Lower lobe of right lung (tissue), 2 donors: ENCODE results near the gene SAP30BP. TPM values are rescaled to one million over a fixed set of nuclear protein-coding genes. Genes with fewer than 3 reads are reported as not detected.

ENCODE experiments used
- ATAC-seq, 2 donors: fragments of 200-7000 bp; cut with Tn5 transposase; one replicate each; pipeline ENCODE4 v1.9.1; 2020 to 2022; ENCODE audit warnings: mild to moderate bottlenecking in 2 of 2, moderate library complexity in 2 of 2
- DNase-seq: peaks from one replicate; pipeline ENCODE4 v3.0.0-alpha.2; 2020
- H3K27ac ChIP-seq: fragments of 200-600 bp; one replicate; pipeline ENCODE4 v1.8.0; 2022
- H3K27me3 ChIP-seq: fragments of 200-600 bp; one replicate; pipeline ENCODE4 v1.8.0; 2022; ENCODE audit warnings: low read depth
- H3K36me3 ChIP-seq: fragments of 200-600 bp; one replicate; pipeline ENCODE4 v1.8.0; 2022; ENCODE audit warnings: mild to moderate bottlenecking
- H3K4me1 ChIP-seq: fragments of 200-600 bp; one replicate; pipeline ENCODE4 v1.8.0; 2022
- H3K4me3 ChIP-seq: fragments of 200-600 bp; one replicate; pipeline ENCODE4 v1.8.0; 2022; ENCODE audit warnings: mild to moderate bottlenecking
- H3K9me3 ChIP-seq: fragments of 200-600 bp; one replicate; pipeline ENCODE4 v1.8.0; 2022
- CTCF ChIP-seq: fragments of 200-600 bp; IDR thresholded peaks from one replicate; pipeline ENCODE4 v1.8.0; 2022; ENCODE audit warnings: antibody characterized with exemption, mild to moderate bottlenecking
- intact Hi-C: fragments of 100-400 bp; cut with DNase I; formaldehyde crosslinking; loops from one replicate; pipeline ENCODE4 v1.11.0; 2022
- total RNA-seq: library from RNA; stranded (reverse); fragmentation: NEBNext Ultra II Directional; extraction: Animal tissue kit (Norgen Biotek cat#: 25700); gene quantifications from one replicate; pipeline ENCODE4 v1.2.1, GENCODE V29; 2021
- donor health status: DM: no; HTN: yes; CAD: no; lungs with severe emphysema.

Gene SAP30BP
- total RNA-seq, 1 donor from 2014 or later = 73.0 TPM

GRCh38 chr17:75727391-75727790, 60.3 kb downstream of the SAP30BP start:
- H3K27me3 ChIP-seq = peaks cover under 1% of the 10 kb centered on the region
- ATAC-seq (no peak), DNase-seq (no peak)
- H3K4me3 ChIP-seq = no peak overlapping the region
- no peak for TF ChIP-seq CTCF
- no peaks in the 10 kb centered on the region for H3K4me1 ChIP-seq
- H3K9me3 ChIP-seq = no peaks in the 10 kb centered on the region
- no peak overlapping the region for H3K27ac ChIP-seq
- peaks cover 18% of the 10 kb centered on the region for H3K36me3 ChIP-seq
- intact Hi-C loops = no loop called here

GRCh38 chr17:75729351-75729750, 62.2 kb downstream of the SAP30BP start:
- Histone ChIP-seq H3K27me3 (no peaks in the 10 kb centered on the region), H3K9me3 (no peaks in the 10 kb centered on the region), H3K4me1 (no peaks in the 10 kb centered on the region), H3K4me3 (no peak overlapping the region), H3K36me3 (peaks cover 18% of the 10 kb centered on the region), H3K27ac (no peak overlapping the region)
- TF ChIP-seq CTCF = no peak
- no peak for DNase-seq
- no peak for ATAC-seq
- intact Hi-C loops = no loop called here

DNA sequence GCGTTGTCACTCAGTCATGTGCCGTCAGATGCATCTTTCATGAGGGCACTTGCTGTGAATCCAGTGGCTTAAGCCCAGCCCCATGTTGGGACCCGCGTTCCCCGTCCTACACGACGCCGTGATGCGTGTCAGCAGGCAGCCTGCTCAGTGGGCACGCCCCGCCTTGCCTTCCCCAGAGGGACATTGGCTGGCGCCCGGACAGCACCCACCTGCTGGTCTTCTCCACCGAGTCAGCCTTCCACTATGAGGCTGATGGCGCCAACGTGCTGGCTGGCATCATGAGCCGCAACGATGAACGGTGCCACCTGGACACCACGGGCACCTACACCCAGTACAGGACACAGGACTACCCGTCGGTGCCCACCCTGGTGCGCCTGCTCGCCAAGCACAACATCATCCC, 62.9 kb downstream of the SAP30BP start:
- Histone ChIP-seq H3K36me3 (peaks cover 18% of the 10 kb centered on the region), H3K27ac (no peak overlapping the region), H3K4me1 (no peaks in the 10 kb centered on the region), H3K9me3 (no peaks in the 10 kb centered on the region), H3K27me3 (no peaks in the 10 kb centered on the region), H3K4me3 (no peak overlapping the region)
- ATAC-seq (no peak), DNase-seq (no peak)
- TF ChIP-seq CTCF = no peak
- intact Hi-C loops = no loop called here

DNA sequence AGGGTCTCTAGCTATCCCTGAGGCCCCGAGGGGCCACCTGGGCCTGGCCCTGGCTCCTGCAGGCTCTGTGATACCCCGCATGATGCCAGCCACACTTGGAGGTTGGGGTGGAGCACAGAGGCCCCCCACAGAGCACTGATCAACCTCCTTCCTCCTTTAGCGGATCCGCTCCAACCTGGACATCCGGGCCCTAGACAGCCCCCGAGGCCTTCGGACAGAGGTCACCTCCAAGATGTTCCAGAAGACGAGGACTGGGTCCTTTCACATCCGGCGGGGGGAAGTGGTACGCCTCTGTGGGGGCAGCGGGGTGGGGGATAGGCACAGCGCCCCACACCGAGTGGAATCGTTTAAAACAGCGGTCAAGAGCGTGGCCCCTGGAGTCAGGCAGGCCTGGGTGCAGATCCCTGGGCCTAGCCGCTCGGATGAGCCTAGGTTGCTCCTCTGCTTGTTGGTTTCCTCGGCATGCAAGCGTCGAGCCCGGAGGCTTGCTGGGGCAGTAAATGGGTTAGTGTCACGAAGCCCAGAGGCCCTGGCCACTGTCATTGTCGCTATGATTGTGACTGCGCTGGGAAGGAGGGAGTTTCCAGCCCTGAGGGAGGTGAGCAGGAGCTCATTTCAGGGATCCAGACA, 64.1 kb downstream of the SAP30BP start:
- DNase-seq (no peak), ATAC-seq (no peak)
- no peaks in the 10 kb centered on the region for H3K9me3 ChIP-seq
- no peaks in the 10 kb centered on the region for H3K4me1 ChIP-seq
- no peak for TF ChIP-seq CTCF
- peaks cover 19% of the 10 kb centered on the region for H3K36me3 ChIP-seq
- no peak overlapping the region for H3K4me3 ChIP-seq
- H3K27me3 ChIP-seq = no peaks in the 10 kb centered on the region
- H3K27ac ChIP-seq = no peak overlapping the region
- intact Hi-C loops = no loop called here

DNA sequence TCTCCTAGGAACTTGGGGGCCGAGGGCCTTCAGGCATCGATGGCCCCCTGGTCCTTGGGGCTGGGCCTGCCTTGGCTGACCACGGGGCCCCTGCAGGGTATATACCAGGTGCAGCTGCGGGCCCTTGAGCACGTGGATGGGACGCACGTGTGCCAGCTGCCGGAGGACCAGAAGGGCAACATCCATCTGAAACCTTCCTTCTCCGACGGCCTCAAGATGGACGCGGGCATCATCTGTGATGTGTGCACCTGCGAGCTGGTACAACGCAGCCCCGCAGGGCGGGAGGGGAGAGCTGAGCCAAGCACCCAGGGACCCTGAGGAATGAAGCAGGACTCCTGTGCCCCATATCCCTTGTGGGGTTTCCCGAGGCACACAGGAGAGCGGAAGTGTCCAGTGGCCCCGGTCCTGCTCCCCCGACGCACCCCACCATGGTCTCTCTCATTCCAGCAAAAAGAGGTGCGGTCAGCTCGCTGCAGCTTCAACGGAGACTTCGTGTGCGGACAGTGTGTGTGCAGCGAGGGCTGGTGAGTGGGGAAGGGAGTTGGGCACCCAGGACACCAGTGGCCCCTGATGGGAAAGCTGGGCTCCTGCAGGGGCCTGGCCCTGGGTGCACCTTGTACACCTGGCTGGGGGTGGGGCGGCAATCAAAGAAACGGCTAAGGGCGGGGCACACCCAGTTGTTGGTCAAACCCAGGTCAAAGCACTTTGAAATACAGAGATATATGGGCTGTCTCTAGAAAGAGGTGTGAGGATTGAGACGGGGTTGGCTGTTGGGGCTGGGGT, 64.8 kb downstream of the SAP30BP start:
- H3K4me3 ChIP-seq = no peak overlapping the region
- no peaks in the 10 kb centered on the region for H3K4me1 ChIP-seq
- H3K9me3 ChIP-seq = no peaks in the 10 kb centered on the region
- no peaks in the 10 kb centered on the region for H3K27me3 ChIP-seq
- no peak overlapping the region for H3K27ac ChIP-seq
- no peak for TF ChIP-seq CTCF
- peak in 1 of 2 donors; percentile 20 for ATAC-seq
- H3K36me3 ChIP-seq = peaks cover 25% of the 10 kb centered on the region
- no peak for DNase-seq
- intact Hi-C loops = no loop called here
